Upper lobe of left lung (tissue), 4 donors: ENCODE results near the gene ZNFX1.

Experiments used
- EP300 ChIP-seq, 4 donors: sonication (generic); formaldehyde crosslinking; IDR thresholded peaks; one replicate each; pipeline ENCODE4 v1.5.1; 2017; ENCODE audit warnings: antibody characterized with exemption in 4 of 4, control low read depth in 2 of 4
- POLR2A ChIP-seq, 4 donors: fragments of 450-650 bp; IDR thresholded peaks; one replicate each; pipeline ENCODE4 v1.5.1; 2016 to 2017; ENCODE audit warnings: antibody characterized with exemption in 4 of 4, mild to moderate bottlenecking in 2 of 4
- POLR2AphosphoS5 ChIP-seq, 2 donors: sonication (generic); formaldehyde crosslinking; IDR thresholded peaks; one replicate each; pipeline ENCODE4 v1.5.1; 2017; ENCODE audit warnings: antibody characterized with exemption in 2 of 2
- TF ChIP-seq, protein P1 (sequence below), 6 experiments: fragments of 450-650 bp in 4 of 6; fragments of 200-600 bp in 2 of 6; sonication (generic) in 2 of 6; IDR thresholded peaks; one replicate each; pipeline ENCODE4 v1.5.1; 2016 to 2019; ENCODE audit warnings: antibody characterized with exemption in 6 of 6

DNA sequence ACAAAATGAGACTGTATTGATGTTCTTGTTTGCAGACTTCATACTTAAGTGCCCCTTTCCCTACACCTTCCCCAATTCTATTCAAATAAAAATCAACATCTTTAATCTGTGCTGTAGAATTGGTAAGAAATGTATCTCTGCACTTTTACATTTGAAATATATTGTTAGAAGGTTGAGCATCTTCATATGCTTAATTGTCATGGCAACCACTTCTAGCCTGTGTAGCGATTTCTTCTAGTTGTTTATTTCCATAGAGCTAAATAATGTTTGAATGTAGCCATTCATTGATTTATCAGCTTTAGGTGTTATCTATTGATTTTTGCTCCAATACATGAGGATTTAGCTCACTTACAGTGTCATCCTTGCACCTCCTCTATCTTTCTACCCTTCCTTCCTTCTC lies 37.7 kb upstream of the ZNFX1 start:
- TF ChIP-seq, protein P1, sequence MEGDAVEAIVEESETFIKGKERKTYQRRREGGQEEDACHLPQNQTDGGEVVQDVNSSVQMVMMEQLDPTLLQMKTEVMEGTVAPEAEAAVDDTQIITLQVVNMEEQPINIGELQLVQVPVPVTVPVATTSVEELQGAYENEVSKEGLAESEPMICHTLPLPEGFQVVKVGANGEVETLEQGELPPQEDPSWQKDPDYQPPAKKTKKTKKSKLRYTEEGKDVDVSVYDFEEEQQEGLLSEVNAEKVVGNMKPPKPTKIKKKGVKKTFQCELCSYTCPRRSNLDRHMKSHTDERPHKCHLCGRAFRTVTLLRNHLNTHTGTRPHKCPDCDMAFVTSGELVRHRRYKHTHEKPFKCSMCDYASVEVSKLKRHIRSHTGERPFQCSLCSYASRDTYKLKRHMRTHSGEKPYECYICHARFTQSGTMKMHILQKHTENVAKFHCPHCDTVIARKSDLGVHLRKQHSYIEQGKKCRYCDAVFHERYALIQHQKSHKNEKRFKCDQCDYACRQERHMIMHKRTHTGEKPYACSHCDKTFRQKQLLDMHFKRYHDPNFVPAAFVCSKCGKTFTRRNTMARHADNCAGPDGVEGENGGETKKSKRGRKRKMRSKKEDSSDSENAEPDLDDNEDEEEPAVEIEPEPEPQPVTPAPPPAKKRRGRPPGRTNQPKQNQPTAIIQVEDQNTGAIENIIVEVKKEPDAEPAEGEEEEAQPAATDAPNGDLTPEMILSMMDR (IDR thresholded peaks at IDR 0.05) = no peak
- TF ChIP-seq POLR2AphosphoS5 (IDR thresholded peaks at IDR 0.05) (no peak), POLR2A (IDR thresholded peaks at IDR 0.05) (no peak), EP300 (IDR thresholded peaks at IDR 0.05) (no peak)
